Stomach (tissue), 4 donors: Measurements from ENCODE around the gene SKOR1.

Source experiments
- CTCF ChIP-seq, 7 experiments: fragments of 450-650 bp in 4 of 7; fragments of 200-600 bp in 3 of 7; sonication (generic) in 3 of 7; IDR thresholded peaks; one replicate each; pipeline ENCODE4 v1.5.1; 2016 to 2019; ENCODE audit warnings: antibody characterized with exemption in 7 of 7, control low read depth in 2 of 7, mild to moderate bottlenecking in 1 of 7
- EP300 ChIP-seq: sonication (generic); formaldehyde crosslinking; IDR thresholded peaks from one replicate; pipeline ENCODE4 v1.6.1; 2017; ENCODE audit warnings: antibody characterized with exemption
- POLR2A ChIP-seq, 4 donors: fragments of 450-650 bp; IDR thresholded peaks; one replicate each; pipeline ENCODE4 v1.6.1; 2016; ENCODE audit warnings: antibody characterized with exemption in 4 of 4, control low read depth in 2 of 4, mild to moderate bottlenecking in 1 of 4, moderate library complexity in 1 of 4
- POLR2AphosphoS5 ChIP-seq, 3 donors: sonication (generic); formaldehyde crosslinking; IDR thresholded peaks; one replicate each; pipeline ENCODE4 v1.6.1; 2016; ENCODE audit warnings: antibody characterized with exemption in 3 of 3

GRCh38 chr15:67805666-67806516, 19.4 kb upstream of the SKOR1 start:
- no peak for TF ChIP-seq CTCF (IDR thresholded peaks at IDR 0.05)
- TF ChIP-seq POLR2AphosphoS5 (IDR thresholded peaks at IDR 0.05): no peak
- no peak for TF ChIP-seq POLR2A (IDR thresholded peaks at IDR 0.05)
- TF ChIP-seq EP300: no peak
